K562 (cell line): ENCODE results near the gene MBNL2. TPM values are rescaled to one million over a fixed set of nuclear protein-coding genes. Genes with fewer than 3 reads are reported as not detected.

Experiments used
- ATAC-seq: fragments of 200-7000 bp; cut with Tn5 transposase; 3 replicates; pipeline ENCODE4 v1.9.1; 2020; ENCODE audit warnings: moderate library complexity
- BruUV-seq: library from RNA; stranded (reverse); fragments of 400-500 nt; replicated peaks from 2 replicates; lab custom pipeline; 2021; lab: Mats Ljungman, UMichigan
- CTCF ChIA-PET: fragments of 300-600 bp; formaldehyde crosslinking; extraction: SDS; loops from one replicate; lab custom pipeline; 2021; ENCODE audit warnings: low intra/inter-chr PET ratio; lab: Yijun Ruan, JAX
- POLR2A ChIA-PET: fragments of 300-600, 350-650 bp; sonication (Branson Sonifier 250); formaldehyde crosslinking; extraction: SDS; loops from one replicate; lab custom pipeline; 2021; ENCODE audit warnings: antibody characterized with exemption, inconsistent platforms; lab: Yijun Ruan, JAX
- DNase-seq, 4 experiments: peaks; one replicate each; pipeline versions ENCODE4 v3.0.0 to v3.0.0-alpha.2; 2011 to 2018; ENCODE audit warnings: low spot score in 3 of 4, mixed read lengths in 3 of 4; ENCODE audit errors: extremely low read depth in 1 of 4
- FAIRE-seq: peaks from 2 replicates; lab custom pipeline; 2011; peaks lifted over from hg19 to GRCh38; lab: Jason Lieb, UNC
- H2AFZ ChIP-seq: 2 replicates; pipeline ENCODE4 v1.6.0; 2011; ENCODE audit warnings: low read depth, low read length, control low read depth, inconsistent platforms
- H3K27ac ChIP-seq: fragments of 200-600 bp; 3 replicates; pipeline ENCODE4 v1.8.0; 2011; ENCODE audit warnings: low read depth, mild to moderate bottlenecking, control low read depth, inconsistent platforms, low read length, moderate library complexity, mixed read lengths; ENCODE audit errors: extremely low read depth
- H3K27me3 ChIP-seq, 2 experiments: fragments of 300-600 bp in 1 of 2; 2 replicates in 1 of 2; 3 replicates in 1 of 2; pipeline versions ENCODE4 v1.6.0 to v1.8.0; 2011; ENCODE audit warnings: inconsistent platforms in 2 of 2, low read length in 2 of 2, mild to moderate bottlenecking in 1 of 2, mixed read lengths in 1 of 2, moderate library complexity in 1 of 2; ENCODE audit not compliant: control insufficient read depth in 2 of 2, insufficient read depth in 2 of 2
- H3K36me3 ChIP-seq: fragments of 300-600 bp; 3 replicates; pipeline ENCODE4 v1.8.0; 2011; ENCODE audit warnings: mild to moderate bottlenecking, low read length, inconsistent platforms; ENCODE audit not compliant: control insufficient read depth, insufficient read depth
- H3K4me1 ChIP-seq, 2 experiments: fragments of 200-600 bp in 1 of 2; replicated peaks in 1 of 2; 2 replicates in 1 of 2; 3 replicates in 1 of 2; pipeline versions ENCODE4 v1.5.1 to v1.8.0; 2011; ENCODE audit warnings: inconsistent platforms in 2 of 2, low read length in 2 of 2, mild to moderate bottlenecking in 1 of 2, mixed read lengths in 1 of 2, moderate library complexity in 1 of 2; ENCODE audit not compliant: control insufficient read depth in 2 of 2, insufficient read depth in 2 of 2
- H3K4me2 ChIP-seq: 2 replicates; pipeline ENCODE4 v1.6.1; 2011; ENCODE audit warnings: low read length, control low read depth, inconsistent platforms, mixed read lengths; ENCODE audit not compliant: insufficient read depth
- H3K4me3 ChIP-seq: fragments of 200-600 bp; sonication (generic), shearing (Covaris generic); 2 replicates; pipeline ENCODE4 v1.5.1; 2016; ENCODE audit warnings: control low read depth, inconsistent platforms
- H3K79me2 ChIP-seq: fragments of 200-600 bp; 3 replicates; pipeline ENCODE4 v1.8.0; 2011; ENCODE audit warnings: low read length, inconsistent platforms; ENCODE audit not compliant: control insufficient read depth, insufficient read depth
- H3K9ac ChIP-seq, 2 experiments: 2 replicates each; pipeline versions ENCODE4 v1.6.0 to v1.6.1; 2011; ENCODE audit warnings: low read depth in 2 of 2, low read length in 2 of 2, control low read depth in 1 of 2, inconsistent platforms in 1 of 2, mild to moderate bottlenecking in 1 of 2, mixed read lengths in 1 of 2; ENCODE audit not compliant: insufficient read depth in 1 of 2
- H3K9me1 ChIP-seq: one replicate; pipeline ENCODE4 v1.6.0; 2011; ENCODE audit warnings: inconsistent platforms, mild to moderate bottlenecking, low read length, moderate library complexity; ENCODE audit not compliant: control insufficient read depth, insufficient read depth
- H3K9me3 ChIP-seq: replicated peaks from 2 replicates; pipeline ENCODE4 v1.5.1; 2011; ENCODE audit warnings: low read depth, low read length, inconsistent platforms; ENCODE audit not compliant: control insufficient read depth, insufficient read depth
- H4K20me1 ChIP-seq: replicated peaks from 2 replicates; pipeline ENCODE4 v1.6.1; 2011; ENCODE audit warnings: low read length, inconsistent platforms, mixed read lengths; ENCODE audit not compliant: control insufficient read depth, insufficient read depth
- MAFF ChIP-seq: IDR thresholded peaks from 2 replicates; pipeline ENCODE4 v1.6.1; 2012; ENCODE audit warnings: low read length, improper control_type of control experiment
- THAP12 ChIP-seq: fragments of 250-450 bp; sonication (Bioruptor Pico); IDR thresholded peaks from 2 replicates; pipeline ENCODE4 v1.9.0; 2021; ENCODE audit warnings: mild to moderate bottlenecking, inconsistent platforms
- TRIM28 ChIP-seq: fragments of 450-650 bp; IDR thresholded peaks from 2 replicates; pipeline ENCODE4 v1.6.1; 2017
- U2AF2 ChIP-seq: fragments of 200-400 bp; formaldehyde crosslinking; optimal IDR thresholded peaks from 2 replicates; pipeline ENCODE3; 2017; ENCODE audit warnings: low read depth, mild to moderate bottlenecking, low read length
- ZNF584 ChIP-seq: fragments of 200-800 bp; sonication (Bioruptor generic); IDR thresholded peaks from 2 replicates; pipeline ENCODE4 v1.6.1; 2016; ENCODE audit warnings: low read depth, mild to moderate bottlenecking, missing genetic modification characterization, missing compliant biosample characterization
- ZNF75A ChIP-seq: fragments of 450-650 bp; formaldehyde crosslinking; IDR thresholded peaks from 2 replicates; pipeline ENCODE4 v1.4.0; 2020; ENCODE audit warnings: mild to moderate bottlenecking
- ZNF76 ChIP-seq: fragments of 250-450 bp; sonication (Bioruptor Pico); IDR thresholded peaks from 2 replicates; pipeline ENCODE4 v1.4.0; 2020; ENCODE audit warnings: mild to moderate bottlenecking, moderate library complexity, borderline replicate concordance
- WGBS: fragments of 100-300 bp; shearing (Covaris generic); methylation state at CpG from one replicate; pipeline ENCODE4 v1.1.6; 2016; ENCODE audit warnings: low coverage, mixed read lengths; ENCODE audit not compliant: insufficient coverage; ENCODE audit errors: missing lambda C conversion rate; 5-methylcytosine and 5-hydroxymethylcytosine counted together
- in situ Hi-C: fragments of 300-500 bp; cut with MboI; formaldehyde crosslinking; loops from 4 replicates; pipeline ENCODE4 v1.15.0; 2018; ENCODE audit warnings: inconsistent platforms, mixed read lengths
- intact Hi-C: fragments of 100-400 bp; cut with micrococcal nuclease; formaldehyde crosslinking; loops from 2 replicates; pipeline ENCODE4 v1.14.2; 2022
- polyA plus RNA-seq, 8 experiments: library from polyadenylated mRNA; depleted of rRNA in 4 of 8; stranded (reverse) in 5 of 8; unstranded in 3 of 8; fragments of >200 nt; fragmentation: Nextera tagmentation in 2 of 8; fragmentation: Illumina TruSeq in 1 of 8; extraction: Ambion mirVana in 2 of 8; extraction: Trizol in 1 of 8; gene quantifications; 2 replicates each; pipeline versions ENCODE4 v1.2.1 to v1.2.3, GENCODE V29; 2011 to 2014; ENCODE audit warnings: inconsistent platforms in 1 of 8, missing spikeins in 1 of 8
- total RNA-seq, 7 experiments: library from RNA; depleted of rRNA in 6 of 7; stranded (reverse); fragments of >200 nt in 6 of 7; fragmentation: Illumina TruSeq in 2 of 7; extraction: Trizol in 2 of 7; gene quantifications; 2 replicates each; pipeline versions ENCODE4 v1.2.1 to v1.2.3, GENCODE V29; 2011 to 2021; ENCODE audit warnings: low replicate concordance in 1 of 7

MBNL2 gene
- total and polyA plus RNA-seq, 9 of the 15 experiments (the other 6 are each of a cell fraction or from before 2014, with no cell fraction given) = 7.0 to 24.8 (median 13.8) TPM

GRCh38 chr13:97438856-97439595, 216.9 kb downstream of the MBNL2 start:
- TF ChIP-seq ZNF76 (CRISPR knock-in tag) (no peak), ZNF75A (CRISPR knock-in tag) (no peak), THAP12 (CRISPR knock-in tag) (no peak), ZNF584 (CRISPR knock-in tag) (no peak), TRIM28 (no peak), U2AF2 (no peak), MAFF (no peak)
- FAIRE-seq = no peak
- no peak for DNase-seq
- in situ Hi-C loops (no loop called here), intact Hi-C loops (loop anchor here (10.0 kb wide), 2 partner anchors 214 to 1764 kb away; partner anchors contain the start of genes DNAJC3 and MBNL2)
- Histone ChIP-seq H3K9ac (no peak overlapping the region), H3K4me1 (peaks cover 4 to 10% of the 10 kb centered on the region in 2 experiments; a peak in 3 of 5 replicates), H3K27ac (no peak overlapping the region), H3K4me3 (no peak overlapping the region), H3K4me2 (no peak overlapping the region), H3K27me3 (no peaks in the 10 kb centered on the region), H2AFZ (no peak overlapping the region), H3K9me3 (no peaks in the 10 kb centered on the region), H4K20me1 (no peaks in the 10 kb centered on the region), H3K36me3 (no peaks in the 10 kb centered on the region), H3K9me1 (no peaks in the 10 kb centered on the region), H3K79me2 (peaks cover 24% of the 10 kb centered on the region)
- POLR2A ChIA-PET = interaction anchor here (1.1 kb wide), 1 partner anchor 113 kb away, joined by 3 read pairs; no protein-coding TSS in a partner anchor
- no peak for ATAC-seq
- 72% methylated on average over 3 of the region's 3 CpGs for WGBS
- CTCF ChIA-PET = no interaction called here
- no TSS peak for BruUV-seq
